Liver (tissue), 9 donors: ENCODE results near the gene DNHD1. TPM values are rescaled to one million over a fixed set of nuclear protein-coding genes. Genes with fewer than 3 reads are reported as not detected.

Experiments used
- DNase-seq: peaks from one replicate; pipeline ENCODE4 v3.0.0-alpha.2; 2017; ENCODE audit warnings: low spot score
- H3K27ac ChIP-seq, 2 donors: one replicate each; pipeline ENCODE4 v1.7.0; 2013; ENCODE audit warnings: inconsistent platforms in 2 of 2, low read length in 2 of 2, control low read depth in 1 of 2, low read depth in 1 of 2, mild to moderate bottlenecking in 1 of 2
- H3K27me3 ChIP-seq, 4 donors: one replicate each; pipeline versions ENCODE4 v1.6.1 to v1.7.0; 2013; ENCODE audit warnings: low read length in 3 of 4, inconsistent platforms in 1 of 4, mild to moderate bottlenecking in 1 of 4, moderate library complexity in 1 of 4; ENCODE audit not compliant: control insufficient read depth in 4 of 4, insufficient read depth in 4 of 4
- H3K36me3 ChIP-seq, 4 donors: one replicate each; pipeline versions ENCODE4 v1.6.1 to v1.7.0; 2013; ENCODE audit warnings: low read length in 3 of 4, mild to moderate bottlenecking in 3 of 4, low read depth in 1 of 4, moderate library complexity in 1 of 4; ENCODE audit not compliant: control insufficient read depth in 4 of 4, insufficient read depth in 3 of 4
- H3K4me1 ChIP-seq, 4 donors: one replicate each; pipeline versions ENCODE4 v1.6.1 to v1.7.0; 2013; ENCODE audit warnings: low read length in 3 of 4, mild to moderate bottlenecking in 3 of 4, moderate library complexity in 1 of 4; ENCODE audit not compliant: control insufficient read depth in 4 of 4, insufficient read depth in 4 of 4
- H3K4me3 ChIP-seq, 3 donors: one replicate each; pipeline versions ENCODE4 v1.6.1 to v1.7.0; 2013; ENCODE audit warnings: low read length in 3 of 3, control low read depth in 1 of 3, low read depth in 1 of 3, mild to moderate bottlenecking in 1 of 3
- H3K9ac ChIP-seq, 2 donors: one replicate each; pipeline ENCODE4 v1.7.0; 2013; ENCODE audit warnings: low read length in 2 of 2, mild to moderate bottlenecking in 2 of 2, moderate library complexity in 2 of 2, control low read depth in 1 of 2, low read depth in 1 of 2
- H3K9me3 ChIP-seq, 4 donors: one replicate each; pipeline versions ENCODE4 v1.6.1 to v1.7.0; 2013; ENCODE audit warnings: low read length in 3 of 4; ENCODE audit not compliant: control insufficient read depth in 4 of 4
- ATF3 ChIP-seq: IDR thresholded peaks from 2 replicates; pipeline ENCODE4 v1.6.1; 2016; ENCODE audit warnings: antibody characterized with exemption
- CTCF ChIP-seq: fragments of 150-350 bp; IDR thresholded peaks from 2 replicates; pipeline ENCODE4 v1.5.1; 2017; ENCODE audit warnings: improper control_type of control experiment, low read depth, low read length; ENCODE audit not compliant: missing input control
- EGR1 ChIP-seq, 2 donors: IDR thresholded peaks; 2 replicates each; pipeline ENCODE4 v1.6.1; 2016 to 2018; ENCODE audit warnings: antibody characterized with exemption in 2 of 2, low read depth in 2 of 2
- FOXA1 ChIP-seq: IDR thresholded peaks from 2 replicates; pipeline ENCODE4 v1.6.1; 2016; ENCODE audit warnings: antibody characterized with exemption
- FOXA2 ChIP-seq: IDR thresholded peaks from 2 replicates; pipeline ENCODE4 v1.6.1; 2016; ENCODE audit warnings: antibody characterized with exemption
- GABPA ChIP-seq, 2 donors: IDR thresholded peaks in 1 of 2; conservative IDR thresholded peaks in 1 of 2; 2 replicates each; pipeline ENCODE4 v1.6.1; 2016; ENCODE audit warnings: antibody characterized with exemption in 2 of 2, mild to moderate bottlenecking in 1 of 2, moderate library complexity in 1 of 2
- HNF4A ChIP-seq, 2 donors: conservative IDR thresholded peaks; 2 replicates each; pipeline ENCODE4 v1.6.1; 2016; ENCODE audit warnings: antibody characterized with exemption in 2 of 2, mild to moderate bottlenecking in 2 of 2
- HNF4G ChIP-seq: IDR thresholded peaks from 2 replicates; pipeline ENCODE4 v1.6.1; 2016; ENCODE audit warnings: antibody characterized with exemption
- JUND ChIP-seq, 2 donors: IDR thresholded peaks; 2 replicates each; pipeline ENCODE4 v1.6.1; 2016; ENCODE audit warnings: antibody characterized with exemption in 2 of 2
- NR2F2 ChIP-seq: IDR thresholded peaks from 2 replicates; pipeline ENCODE4 v1.6.1; 2016; ENCODE audit warnings: antibody characterized with exemption
- RAD21 ChIP-seq, 2 donors: IDR thresholded peaks; 2 replicates each; pipeline ENCODE4 v1.6.1; 2016; ENCODE audit warnings: antibody characterized with exemption in 2 of 2, mild to moderate bottlenecking in 2 of 2
- REST ChIP-seq: IDR thresholded peaks from 2 replicates; pipeline ENCODE4 v1.6.1; 2016; ENCODE audit warnings: antibody characterized with exemption, mild to moderate bottlenecking
- RXRA ChIP-seq, 2 donors: IDR thresholded peaks; 2 replicates each; pipeline ENCODE4 v1.6.1; 2017 to 2018; ENCODE audit warnings: antibody characterized with exemption in 2 of 2, mild to moderate bottlenecking in 1 of 2
- SP1 ChIP-seq: IDR thresholded peaks from 2 replicates; pipeline ENCODE4 v1.6.1; 2018; ENCODE audit warnings: antibody characterized with exemption, mild to moderate bottlenecking
- TAF1 ChIP-seq: conservative IDR thresholded peaks from 2 replicates; pipeline ENCODE4 v1.6.1; 2016; ENCODE audit warnings: antibody characterized with exemption, mild to moderate bottlenecking
- YY1 ChIP-seq: IDR thresholded peaks from 2 replicates; pipeline ENCODE4 v1.6.1; 2016; ENCODE audit warnings: antibody characterized with exemption, mild to moderate bottlenecking
- ZBTB33 ChIP-seq: IDR thresholded peaks from 2 replicates; pipeline ENCODE4 v1.6.1; 2016; ENCODE audit warnings: antibody characterized with exemption
- WGBS: extraction: QIAGEN DNeasy Blood & Tissue Kit; methylation state at CpG from one replicate; pipeline ENCODE4 v1.1.7; 2013; 5-methylcytosine and 5-hydroxymethylcytosine counted together
- polyA plus RNA-seq, 2 donors: library from polyadenylated mRNA; stranded (reverse) in 1 of 2; unstranded in 1 of 2; fragments of 200-250 nt in 1 of 2; fragments of >200 nt in 1 of 2; fragmentation: Nextera tagmentation in 1 of 2; extraction: Ambion mirVana in 1 of 2; gene quantifications; one replicate each; pipeline versions ENCODE4 v1.2.1 to v1.2.3, GENCODE V29; 2013 to 2015
- total RNA-seq, 2 donors: library from RNA; depleted of rRNA; stranded (reverse); fragments of >200 nt; gene quantifications; one replicate each; pipeline ENCODE4 v1.2.3, GENCODE V29; 2014
- donor health status: healthy.
- donor health status: healthy.
- donor health status: healthy.
- donor health status: healthy.
- donor health status: healthy.

The DNHD1 gene
- total and polyA plus RNA-seq, 4 donors: 2.1 to 23.6 (median 5.0) TPM

GRCh38 chr11:6601041-6601461 is 104.0 kb downstream of the DNHD1 start (continued):
- TF ChIP-seq RXRA (IDR thresholded peaks at IDR 0.05) (no peak), SP1 (no peak), ATF3 (no peak), FOXA2 (no peak), JUND (IDR thresholded peaks at IDR 0.05) (no peak), RAD21 (IDR thresholded peaks at IDR 0.05) (no peak), HNF4G (no peak)

- WGBS: 59% methylated on average over 7 of the region's 7 CpGs
- TF ChIP-seq JUND (IDR thresholded peaks at IDR 0.05) (no peak), CTCF (no peak), GABPA (IDR thresholded peaks at IDR 0.05 in 1 of 2, conservative IDR thresholded peaks at IDR 0.05 in 1 of 2) (no peak), TAF1 (no peak), NR2F2 (no peak), EGR1 (IDR thresholded peaks at IDR 0.05; ENCODE audit: low read depth in 2 of 2) (no peak), HNF4G (no peak), ZBTB33 (no peak), SP1 (no peak)
- H3K36me3 ChIP-seq: peaks cover 0 to 26% (median 16%) of the 10 kb centered on the region in 4 donors
- H3K9me3 ChIP-seq: no peaks in the 10 kb centered on the region
- H3K9ac ChIP-seq: peak overlapping the region; percentile 97 to 98
- peak overlapping the region in 1 of 2 donors; percentile 66 for H3K27ac ChIP-seq
- H3K4me3 ChIP-seq: peak overlapping the region; percentile 59 to 98 (median 70)
- peak; percentile 32 for DNase-seq
- H3K27me3 ChIP-seq: no peaks in the 10 kb centered on the region
- H3K4me1 ChIP-seq: peaks cover 11 to 68% (median 52%) of the 10 kb centered on the region in 4 donors
Measured at GRCh38 chr11:6602096-6602940, 105.2 kb downstream of the DNHD1 start.

GRCh38 chr11:6603287-6604080 is 106.4 kb downstream of the DNHD1 start, which contains the start of the genes ILK and RRP8:
Gene ILK, plus strand, starts transcription at chr11:6603774. Its CDS starts 498 bp downstream, at chr11:6604272.
Gene RRP8, minus strand, starts transcription at chr11:6603616. Its CDS starts 114 bp downstream, at chr11:6603502.
- DNase-seq: peak; percentile 91
- under 1% methylated on average over 72 of the region's 72 CpGs for WGBS
- Histone ChIP-seq H3K4me1 (peaks cover 9 to 68% (median 50%) of the 10 kb centered on the region in 4 donors), H3K27me3 (no peaks in the 10 kb centered on the region), H3K36me3 (peaks cover 0 to 31% (median 20%) of the 10 kb centered on the region in 4 donors), H3K4me3 (peak within 1 kb of the TSS; percentile 59 to 98 (median 70)), H3K27ac (peak within 1 kb of the TSS; percentile 66 to 94), H3K9ac (peak within 1 kb of the TSS; percentile 97 to 98), H3K9me3 (no peaks in the 10 kb centered on the region)
- TF ChIP-seq REST (peak; percentile 82), HNF4A (conservative IDR thresholded peaks at IDR 0.05) (peak in 1 of 2 donors; percentile 25), FOXA2 (no peak), FOXA1 (no peak), TAF1 (peak; percentile 56), ATF3 (no peak), YY1 (peak; percentile 69), SP1 (peak; percentile 41), EGR1 (IDR thresholded peaks at IDR 0.05; ENCODE audit: low read depth in 2 of 2) (no peak)
